Mesenchymal stem cell (in vitro differentiated cells and primary cell): ENCODE measurements around the gene CNBD2. TPM values are rescaled to one million over a fixed set of nuclear protein-coding genes. Genes with fewer than 3 reads are reported as not detected.

Experiments
- small RNA-seq: library from polyadenylated mRNA; stranded (forward); fragments of <200 nt; extraction: miRNeasy Mini kit (QIAGEN cat#:217004); gene quantifications from one replicate; pipeline ENCODE3, GENCODE V24; 2013; ENCODE audit warnings: low read depth

CNBD2 gene

Small RNA genes lying within 50 kb of the gene (small RNA-seq; reads per million reads assigned to genes)
- gene RNU6-937P: not detected
